Left renal cortex interstitium (tissue), 4 donors: ENCODE measurements around the gene ARL16. TPM values are rescaled to one million over a fixed set of nuclear protein-coding genes. Genes with fewer than 3 reads are reported as not detected.

Experiments used
- DNase-seq, 4 donors: peaks; one replicate each; pipeline ENCODE4 v3.0.0-alpha.2; 2013; ENCODE audit warnings: low read depth in 4 of 4, low spot score in 2 of 4, missing footprints in 1 of 4
- polyA plus RNA-seq, 4 donors: library from polyadenylated mRNA; unstranded; fragments of 120-200 nt; gene quantifications; one replicate each; pipeline ENCODE4 v1.2.1, GENCODE V29; 2013; ENCODE audit not compliant: insufficient read length in 4 of 4

Gene ARL16
- polyA plus RNA-seq, 4 donors = 37.0 to 54.7 (median 45.8) TPM

- no peak for DNase-seq
These were observed 29.5 kb upstream of the ARL16 start for GRCh38 chr17:81713004-81713555.

- no peak for DNase-seq
These were observed 28.9 kb upstream of the ARL16 start for GRCh38 chr17:81712468-81713003.

GRCh38 chr17:81711814-81712467, 28.3 kb upstream of the ARL16 start, which contains the start of gene SLC25A10:
Gene SLC25A10 (plus strand): TSS chr17:81712284. CDS start chr17:81712427, 143 bp downstream.
- DNase-seq = no peak

GRCh38 chr17:81710514-81711308, 27.1 kb upstream of the ARL16 start:
- DNase-seq = no peak

- no peak for DNase-seq
These were observed 25.2 kb upstream of the ARL16 start for GRCh38 chr17:81708739-81709185.

GRCh38 chr17:81707725-81708646, 24.4 kb upstream of the ARL16 start:
- DNase-seq = no peak

GRCh38 chr17:81706757-81707624, 23.4 kb upstream of the ARL16 start:
- no peak for DNase-seq

GRCh38 chr17:81706232-81706611, 22.6 kb upstream of the ARL16 start:
- DNase-seq = no peak

- no peak for DNase-seq
These were observed 22.1 kb upstream of the ARL16 start for GRCh38 chr17:81705518-81706231.

GRCh38 chr17:81703747-81704654, 20.4 kb upstream of the ARL16 start:
- no peak for DNase-seq

- DNase-seq = peak in 3 of 4 donors; percentile 72 to 92 (median 85)
These were observed 19.5 kb upstream of the ARL16 start, which contains the start of gene MRPL12 for GRCh38 chr17:81702934-81703746. Gene MRPL12 (plus strand): TSS chr17:81703367. CDS start chr17:81703502, 135 bp downstream.

- no peak for DNase-seq
These were observed 17.9 kb upstream of the ARL16 start for GRCh38 chr17:81701288-81702071.

GRCh38 chr17:81700353-81701287, 17.0 kb upstream of the ARL16 start:
- DNase-seq = no peak

GRCh38 chr17:81697261-81698044, 13.9 kb upstream of the ARL16 start:
- no peak for DNase-seq
